ENCODE results near the gene CASTOR1.

Gene CASTOR1

GRCh38 chr22:30297991-30298701 lies 8.8 kb upstream of the CASTOR1 start:
- no peak for DNase-seq

- no peak for DNase-seq
These were observed 8.1 kb upstream of the CASTOR1 start for GRCh38 chr22:30297276-30297990.

- no peak for DNase-seq
These were observed 7.5 kb upstream of the CASTOR1 start for GRCh38 chr22:30296833-30297232.

DNA sequence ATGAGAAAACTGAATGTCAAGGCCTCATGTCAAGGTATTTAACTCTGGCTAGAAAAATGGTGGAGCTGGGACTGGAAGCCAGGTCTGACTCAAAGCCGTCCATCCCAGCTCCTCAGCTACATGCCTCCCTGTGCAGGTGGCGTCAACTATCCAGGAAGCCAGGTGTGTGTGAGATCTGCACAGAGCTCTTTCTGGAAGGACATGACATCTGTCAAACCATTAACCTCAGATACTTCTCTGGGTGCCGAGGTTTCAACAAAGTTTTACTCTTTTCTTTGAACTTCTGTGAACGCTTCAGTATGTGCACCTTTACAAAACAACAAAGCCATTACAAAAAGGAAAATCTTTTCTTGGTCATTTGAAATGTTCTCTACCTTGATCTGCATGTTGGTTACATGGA lies 7.0 kb upstream of the CASTOR1 start:
- DNase-seq, result no peak

- no peak for DNase-seq
These were observed 6.3 kb upstream of the CASTOR1 start for GRCh38 chr22:30295576-30295975.

DNA sequence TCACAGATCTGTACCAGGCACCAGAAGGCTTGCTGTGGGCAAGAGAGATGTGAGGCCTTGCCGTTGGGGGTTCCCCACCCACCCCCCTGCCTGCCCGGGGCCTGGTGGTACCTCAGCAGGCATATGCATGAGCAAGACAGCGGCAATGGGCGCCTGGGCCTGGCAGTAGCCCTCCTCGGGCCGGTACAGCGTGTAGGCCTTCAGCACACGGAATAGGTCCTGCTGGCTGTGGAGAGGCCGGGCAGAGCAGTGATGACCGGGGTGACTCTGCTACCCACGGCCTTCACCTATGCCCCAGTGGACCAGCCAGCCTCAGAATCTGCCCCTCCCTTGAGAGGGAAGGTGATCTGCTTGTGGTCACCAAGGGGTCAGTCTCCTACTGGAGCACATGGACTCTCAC lies 5.5 kb upstream of the CASTOR1 start:
- no peak for DNase-seq

DNA sequence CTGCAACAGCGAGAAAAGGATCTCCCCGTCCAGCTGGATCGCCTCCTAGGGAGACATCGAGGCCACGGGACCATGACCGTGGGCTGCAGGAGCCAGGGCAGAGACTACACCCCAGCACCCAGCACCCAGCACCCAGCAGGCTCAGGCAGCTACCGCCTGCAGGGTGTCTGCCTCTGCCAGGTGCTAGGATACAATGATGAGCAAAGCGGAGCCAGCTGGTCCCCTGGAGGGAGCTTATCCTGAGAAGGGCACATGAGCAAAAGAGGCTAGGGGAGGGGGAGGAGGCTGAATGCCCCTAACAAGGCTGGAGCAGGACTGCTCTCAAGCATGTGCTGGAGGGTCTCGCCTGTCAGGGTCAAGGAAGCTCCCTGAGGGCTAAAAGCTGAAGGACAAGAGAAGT lies 4.8 kb upstream of the CASTOR1 start:
- DNase-seq, result no peak

- DNase-seq, result no peak
These were observed 3.7 kb upstream of the CASTOR1 start for GRCh38 chr22:30293026-30293425.

DNA sequence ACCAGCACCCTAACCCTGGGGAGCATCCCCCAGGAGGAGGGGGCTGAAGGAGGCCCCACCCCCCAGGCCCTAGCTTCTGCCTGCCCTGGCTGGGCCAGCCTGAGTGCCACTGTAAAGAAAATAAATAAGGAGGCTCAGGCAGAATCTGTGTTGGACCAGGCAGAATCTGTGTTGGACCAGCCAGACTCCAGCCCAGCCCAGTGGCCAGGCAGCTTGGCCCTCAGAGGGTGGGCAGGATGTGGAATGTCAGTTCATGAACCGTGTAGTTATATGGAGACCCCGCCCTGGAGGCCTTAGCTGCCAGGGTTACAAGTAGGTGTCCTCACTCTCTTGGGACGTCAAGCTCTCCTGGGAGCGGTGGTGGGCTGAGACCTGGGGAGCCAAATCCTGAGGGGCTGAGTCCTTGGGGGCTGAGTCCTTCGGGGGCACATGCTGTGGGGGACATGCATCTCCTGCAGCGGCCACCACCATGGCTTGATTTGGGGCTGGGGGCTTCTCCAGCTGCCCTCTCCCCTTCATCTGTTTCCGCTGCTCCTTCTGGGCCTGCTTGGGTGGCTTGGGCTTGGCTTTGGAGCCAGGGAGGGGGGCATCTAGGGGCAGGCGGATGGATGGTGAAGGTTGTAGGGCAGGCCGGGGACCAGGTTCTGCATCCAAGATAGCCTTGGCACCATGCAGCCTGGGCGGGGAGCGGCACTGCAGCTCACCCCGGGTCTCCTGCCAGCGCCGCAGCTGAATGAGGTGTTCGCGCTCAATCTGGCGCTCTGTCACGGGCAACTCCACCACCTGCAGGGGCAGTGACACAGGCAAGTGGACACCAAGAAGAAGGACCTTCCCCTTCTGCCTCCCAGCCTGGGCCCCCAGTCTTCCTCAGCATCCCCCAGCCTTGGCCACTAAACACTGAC lies 3.0 kb upstream of the CASTOR1 start:
- no peak for DNase-seq

DNA sequence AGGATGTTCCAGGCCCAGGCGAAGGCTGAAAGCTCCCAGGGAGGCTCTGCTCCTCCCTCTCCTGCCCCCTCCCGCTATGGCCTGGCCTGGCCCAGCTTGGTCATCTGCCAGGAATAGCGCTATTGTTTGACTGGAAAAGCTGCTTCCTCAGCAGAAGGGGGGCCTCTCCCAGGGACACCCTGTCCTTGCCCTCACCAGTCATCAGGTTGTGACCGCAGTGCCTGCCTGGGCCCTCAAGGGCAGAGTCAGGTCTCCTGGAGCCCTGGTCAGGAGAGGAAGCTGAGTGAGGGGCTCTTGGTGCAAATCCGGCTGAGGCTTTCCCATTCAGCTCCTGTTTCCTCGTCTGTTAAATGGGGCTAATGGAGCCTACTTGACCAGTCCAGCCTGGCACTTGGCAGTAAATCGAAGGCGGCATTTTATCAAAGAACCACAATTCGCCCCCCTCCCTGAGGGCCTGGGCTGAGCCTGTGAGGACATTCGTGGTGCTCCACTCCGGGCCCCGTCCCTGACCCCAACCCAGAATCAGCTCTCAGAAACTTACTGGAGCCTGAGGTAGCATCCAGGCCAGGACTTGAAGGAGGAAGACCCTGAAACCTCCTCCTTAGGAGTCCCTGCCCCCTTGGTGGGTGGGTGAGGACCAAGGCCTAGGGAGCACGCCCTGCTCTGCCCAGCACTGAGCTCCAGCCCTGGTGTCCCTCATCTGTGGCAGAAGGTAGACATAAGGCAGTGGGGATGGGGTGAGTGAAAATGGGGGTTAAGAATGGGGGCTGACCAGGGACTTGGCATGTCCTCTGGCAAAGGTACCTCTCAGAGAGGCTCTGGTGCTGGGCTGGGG lies 2.0 kb upstream of the CASTOR1 start:
- DNase-seq, result no peak

DNA sequence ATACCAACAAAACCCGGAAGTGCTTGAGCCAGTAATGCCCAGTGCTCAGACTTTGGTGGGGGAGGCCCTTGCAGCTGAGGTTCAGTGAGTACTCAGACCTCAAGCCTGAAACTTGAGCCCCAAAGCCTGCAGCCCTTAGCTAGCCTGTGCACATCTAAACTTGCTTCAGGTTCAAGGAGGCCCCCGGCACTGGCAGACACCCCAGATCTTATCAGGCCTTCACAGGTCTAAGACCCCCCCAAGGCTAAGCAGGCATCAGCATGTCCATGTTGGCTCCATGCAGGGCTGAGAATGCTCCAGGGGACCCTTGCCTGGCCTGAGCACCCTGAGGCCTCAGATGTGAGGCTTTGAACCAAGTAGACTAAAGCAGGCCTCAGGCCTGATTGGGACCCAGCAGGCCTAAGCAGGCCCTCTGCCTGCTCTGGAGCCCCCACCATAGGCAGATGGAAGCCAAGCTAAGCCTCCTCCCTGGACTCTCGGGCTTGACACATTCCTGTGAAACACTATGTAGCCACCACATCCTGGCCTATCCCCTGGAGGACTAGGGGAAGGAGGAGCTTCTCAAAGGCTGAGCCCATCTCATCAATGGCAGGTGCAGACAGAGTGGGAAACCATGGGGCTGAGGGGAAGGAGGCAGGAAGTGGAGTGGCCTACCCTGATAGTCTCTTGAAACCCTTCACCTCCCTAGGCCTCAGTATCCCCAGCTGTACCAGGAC lies 1.2 kb upstream of the CASTOR1 start:
- no peak for DNase-seq

DNA sequence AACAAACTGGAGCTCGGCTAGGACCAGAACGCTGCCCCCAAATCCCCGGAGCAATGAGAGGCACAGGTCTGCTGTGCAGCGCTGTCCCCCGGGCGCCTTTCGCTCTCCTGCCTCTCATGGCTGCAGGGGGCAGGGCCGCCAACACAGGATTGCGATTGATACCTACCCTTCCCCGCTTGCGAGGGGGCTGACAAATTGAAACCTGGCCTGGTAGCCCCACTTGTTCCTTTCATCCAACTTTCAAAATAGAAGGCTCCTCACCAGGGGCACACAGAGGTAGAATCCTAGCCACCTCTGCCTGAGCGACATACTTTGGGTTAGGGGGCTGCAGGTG lies 642 bp upstream of the CASTOR1 start:
- DNase-seq, result no peak

DNA sequence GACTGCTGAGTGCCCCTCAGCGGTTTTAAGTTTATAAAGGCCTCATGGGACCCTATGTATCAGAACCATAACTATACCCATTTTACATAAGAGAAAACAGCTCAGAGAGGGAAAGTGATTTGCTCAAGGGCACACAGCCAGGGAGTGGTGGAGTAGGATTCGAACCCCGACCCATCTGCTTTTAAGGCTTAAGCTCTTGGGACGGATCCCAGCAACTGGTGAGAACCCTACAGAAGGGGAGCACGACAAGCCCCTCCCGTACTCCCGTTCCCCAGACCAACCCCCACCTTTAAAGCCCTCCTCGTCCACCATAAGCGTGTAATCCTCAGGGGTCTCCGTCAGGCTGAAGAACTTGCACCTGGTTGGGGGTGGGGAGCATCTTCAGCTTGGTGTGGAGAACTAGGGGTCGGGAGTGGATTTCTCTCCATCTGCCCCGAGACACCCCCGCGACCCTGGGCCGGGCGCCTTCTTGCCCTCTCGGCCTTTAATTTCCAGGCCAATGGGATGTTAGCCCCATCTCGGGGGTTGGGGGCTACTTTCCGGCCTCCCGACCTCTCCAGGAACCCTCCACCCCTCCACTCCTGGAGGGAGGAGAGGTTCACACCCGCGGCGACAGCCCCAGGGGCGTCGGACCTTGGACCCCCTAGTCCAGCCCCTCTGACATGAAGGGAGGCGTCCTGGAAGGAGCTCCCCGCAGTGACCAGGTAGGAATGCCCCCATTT lies 725 bp downstream of the CASTOR1 start:
- DNase-seq, result no peak

GRCh38 chr22:30287648-30288418 lies 1.5 kb downstream of the CASTOR1 start:
- peak; percentile 88 to 94 for DNase-seq

DNA sequence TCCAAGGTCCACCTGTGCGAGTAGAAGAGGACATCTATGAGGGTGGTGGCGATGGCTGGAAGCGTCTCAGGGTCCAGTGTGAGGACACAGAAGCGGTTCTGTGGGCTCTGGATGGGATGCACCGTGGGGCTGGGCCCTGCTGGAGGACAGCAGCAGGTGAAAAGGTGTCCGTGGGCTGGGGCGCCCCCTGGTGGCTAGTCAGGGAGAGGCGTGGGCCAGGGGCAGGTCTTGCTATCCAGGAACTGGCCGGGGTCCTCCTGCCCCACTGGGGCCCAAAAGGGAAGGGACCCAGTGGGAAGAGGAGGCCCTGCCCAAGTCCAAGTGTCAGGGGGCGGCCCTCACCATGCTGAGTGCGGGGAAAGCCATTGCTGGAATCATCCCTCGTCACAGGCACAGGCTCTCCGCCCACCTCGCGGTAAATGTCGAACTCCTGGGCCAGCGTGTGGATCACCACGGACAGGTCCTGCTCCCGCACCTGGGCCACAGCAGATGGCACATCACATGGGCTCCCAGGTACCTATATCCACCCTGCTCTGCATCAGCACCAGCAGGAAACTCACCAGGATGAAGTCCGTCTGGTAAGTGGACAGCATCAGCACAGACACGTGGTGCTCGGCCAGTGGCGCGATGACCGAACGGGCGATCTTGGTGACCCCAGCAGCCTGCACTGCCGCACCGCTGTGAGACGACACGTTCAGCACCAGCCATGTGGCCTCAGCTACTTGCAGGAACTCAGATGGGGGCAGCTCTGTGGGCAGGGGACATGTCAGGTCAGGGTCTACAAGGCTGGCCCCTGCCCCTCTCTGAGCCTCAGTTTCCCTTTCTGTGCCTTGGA lies 2.3 kb downstream of the CASTOR1 start:
- DNase-seq, result peak; percentile 81 to 89

DNA sequence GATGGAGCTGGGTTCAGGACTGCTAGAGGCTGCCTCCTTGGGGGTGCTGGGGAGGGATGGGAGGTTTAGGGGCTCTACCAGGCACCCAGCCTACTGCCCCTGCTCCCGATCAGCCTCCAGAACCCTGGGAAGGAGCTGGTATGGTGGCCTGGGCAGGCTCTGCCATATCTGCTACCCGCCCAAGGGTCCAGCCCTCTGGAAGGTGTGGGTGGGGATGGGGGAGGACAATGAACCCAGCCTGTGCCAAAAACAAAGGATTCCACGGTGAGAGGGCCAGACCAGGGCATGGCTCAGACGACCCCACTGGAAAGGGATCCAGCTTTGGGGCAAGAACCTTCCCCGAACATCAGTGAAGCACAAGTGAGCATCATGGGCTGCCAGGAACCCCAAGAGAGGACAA lies 3.0 kb downstream of the CASTOR1 start:
- DNase-seq, result no peak

DNA sequence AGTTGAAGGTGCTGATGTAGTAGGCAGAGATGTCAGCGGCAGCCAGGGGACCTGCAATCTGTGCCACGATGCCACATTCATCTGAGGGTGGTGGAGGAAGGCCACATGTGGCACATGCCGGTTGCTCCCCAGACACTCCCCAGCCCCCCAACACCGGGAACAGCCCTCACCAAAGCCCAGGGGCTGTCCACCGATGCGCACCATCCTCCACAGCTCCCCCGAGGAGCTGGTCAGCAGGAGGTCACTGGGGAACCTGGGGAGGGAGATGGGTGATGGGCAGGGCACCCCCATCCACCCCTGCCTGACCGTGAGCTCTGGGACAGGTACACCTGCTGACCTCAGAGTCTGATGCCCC lies 3.5 kb downstream of the CASTOR1 start:
- DNase-seq, result no peak

GRCh38 chr22:30285176-30285845 lies 4.0 kb downstream of the CASTOR1 start:
- no peak for DNase-seq

DNA sequence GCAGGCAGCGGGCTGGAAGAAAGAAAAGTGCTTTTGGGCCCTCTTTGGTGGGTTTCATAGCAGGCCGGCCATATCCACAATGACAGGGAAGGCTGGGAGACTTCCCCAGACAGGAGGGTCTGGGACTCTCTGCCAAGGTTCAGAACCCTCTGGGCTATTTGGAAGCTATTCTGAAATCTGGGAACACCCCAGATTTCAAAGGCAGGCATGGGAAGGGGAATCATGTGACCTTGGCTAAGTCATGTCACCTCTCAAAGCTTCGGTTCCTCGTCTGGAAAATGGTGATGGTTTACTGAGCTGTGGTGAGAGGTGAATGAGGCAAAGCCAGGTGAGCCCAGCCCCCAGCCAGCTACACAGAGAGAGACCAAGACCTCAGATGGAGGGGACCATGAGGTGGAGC lies 4.6 kb downstream of the CASTOR1 start:
- DNase-seq, result no peak

Measured in activated CD4-positive, alpha-beta T cell treated with anti-CD3 and anti-CD28 coated beads for 4 hours (primary cell).